ENCODE measurements around the gene HECW1. TPM values are rescaled to one million over a fixed set of nuclear protein-coding genes. Genes with fewer than 3 reads are reported as not detected.

The HECW1 gene
- total RNA-seq, 4 donors from 2014 or later: 0.06 to 0.99 (median 0.27) TPM

GRCh38 chr7:43325595-43325994 lies 213.1 kb downstream of the HECW1 start:
- intact Hi-C loops (cut with DNase I): no loop called here
- no peaks in the 10 kb centered on the region for H3K9me3 ChIP-seq
- H3K4me3 ChIP-seq: no peak overlapping the region
- no peak for DNase-seq (ENCODE audit: extremely low spot score)
- 74% methylated on average over 14 of the region's 14 CpGs for WGBS
- H3K36me3 ChIP-seq: no peaks in the 10 kb centered on the region
- no peaks in the 10 kb centered on the region for H3K4me1 ChIP-seq
- H3K27me3 ChIP-seq: peaks cover 0 to 10% (median 0%) of the 10 kb centered on the region in 4 donors
- H3K27ac ChIP-seq (replicated peaks in 1 of 4): no peak overlapping the region
- TF ChIP-seq CTCF (IDR thresholded peaks at IDR 0.05) (no peak), EP300 (IDR thresholded peaks at IDR 0.05) (no peak), POLR2AphosphoS5 (IDR thresholded peaks at IDR 0.05) (no peak), POLR2A (IDR thresholded peaks at IDR 0.05; ENCODE audit: low read depth) (no peak)

GRCh38 chr7:43328336-43328735 lies 215.9 kb downstream of the HECW1 start:
- H3K36me3 ChIP-seq: no peaks in the 10 kb centered on the region
- intact Hi-C loops (cut with DNase I): no loop called here
- H3K4me1 ChIP-seq: no peaks in the 10 kb centered on the region
- no peaks in the 10 kb centered on the region for H3K9me3 ChIP-seq
- H3K27me3 ChIP-seq: peaks cover 0 to 10% (median 0%) of the 10 kb centered on the region in 4 donors
- TF ChIP-seq POLR2AphosphoS5 (IDR thresholded peaks at IDR 0.05): no peak
- TF ChIP-seq POLR2A (IDR thresholded peaks at IDR 0.05; ENCODE audit: low read depth): no peak
- no peak for TF ChIP-seq EP300 (IDR thresholded peaks at IDR 0.05)
- no peak for TF ChIP-seq CTCF (IDR thresholded peaks at IDR 0.05)
- WGBS: 83% methylated on average over 9 of the region's 9 CpGs
- DNase-seq (ENCODE audit: extremely low spot score): no peak
- H3K27ac ChIP-seq (replicated peaks in 1 of 4): no peak overlapping the region
- H3K4me3 ChIP-seq: no peak overlapping the region

- Histone ChIP-seq H3K4me1 (no peaks in the 10 kb centered on the region), H3K4me3 (no peak overlapping the region), H3K27me3 (peaks cover 0 to 10% (median 0%) of the 10 kb centered on the region in 4 donors), H3K36me3 (no peaks in the 10 kb centered on the region), H3K27ac (replicated peaks in 1 of 4) (no peak overlapping the region), H3K9me3 (no peaks in the 10 kb centered on the region)
- no peak for DNase-seq (ENCODE audit: extremely low spot score)
- intact Hi-C loops (cut with DNase I): no loop called here
- WGBS: 52% methylated on average over 6 of the region's 6 CpGs
- TF ChIP-seq CTCF (IDR thresholded peaks at IDR 0.05): no peak
- no peak for TF ChIP-seq POLR2AphosphoS5 (IDR thresholded peaks at IDR 0.05)
- TF ChIP-seq EP300 (IDR thresholded peaks at IDR 0.05): no peak
- no peak for TF ChIP-seq POLR2A (IDR thresholded peaks at IDR 0.05; ENCODE audit: low read depth)
Measured at GRCh38 chr7:43328785-43329380, 216.4 kb downstream of the HECW1 start.

GRCh38 chr7:43332193-43332796 lies 219.8 kb downstream of the HECW1 start:
- WGBS: 77% methylated on average over 7 of the region's 8 CpGs
- no peak for TF ChIP-seq EP300 (IDR thresholded peaks at IDR 0.05)
- no peak for TF ChIP-seq POLR2AphosphoS5 (IDR thresholded peaks at IDR 0.05)
- TF ChIP-seq CTCF (IDR thresholded peaks at IDR 0.05): no peak
- no peak for TF ChIP-seq POLR2A (IDR thresholded peaks at IDR 0.05; ENCODE audit: low read depth)
- Histone ChIP-seq H3K27me3 (no peaks in the 10 kb centered on the region), H3K36me3 (no peaks in the 10 kb centered on the region), H3K27ac (replicated peaks in 1 of 4) (no peak overlapping the region), H3K4me1 (no peaks in the 10 kb centered on the region), H3K4me3 (no peak overlapping the region), H3K9me3 (no peaks in the 10 kb centered on the region)
- intact Hi-C loops (cut with DNase I): no loop called here
- DNase-seq (ENCODE audit: extremely low spot score): no peak

All from esophagus muscularis mucosa (tissue), 4 donors.